GM21526 (cell line): ENCODE results near the gene TAF1A.

ENCODE experiments used
- ATAC-seq: cut with Tn5 transposase; IDR thresholded peaks from one replicate; pipeline ENCODE4 v1.9.1; 2021; ENCODE audit warnings: moderate library complexity; ENCODE audit not compliant: unreplicated experiment, low FRiP score

TAF1A gene

GRCh38 chr1:222540598-222540995, 49.1 kb downstream of the TAF1A start:
- no peak for ATAC-seq

GRCh38 chr1:222539951-222540597, 49.7 kb downstream of the TAF1A start:
- no peak for ATAC-seq

- no peak for ATAC-seq
These were observed 54.3 kb downstream of the TAF1A start for GRCh38 chr1:222535455-222535854.

GRCh38 chr1:222530852-222531251, 58.9 kb downstream of the TAF1A start:
- no peak for ATAC-seq

- no peak for ATAC-seq
These were observed 59.8 kb downstream of the TAF1A start for GRCh38 chr1:222529916-222530315.

DNA sequence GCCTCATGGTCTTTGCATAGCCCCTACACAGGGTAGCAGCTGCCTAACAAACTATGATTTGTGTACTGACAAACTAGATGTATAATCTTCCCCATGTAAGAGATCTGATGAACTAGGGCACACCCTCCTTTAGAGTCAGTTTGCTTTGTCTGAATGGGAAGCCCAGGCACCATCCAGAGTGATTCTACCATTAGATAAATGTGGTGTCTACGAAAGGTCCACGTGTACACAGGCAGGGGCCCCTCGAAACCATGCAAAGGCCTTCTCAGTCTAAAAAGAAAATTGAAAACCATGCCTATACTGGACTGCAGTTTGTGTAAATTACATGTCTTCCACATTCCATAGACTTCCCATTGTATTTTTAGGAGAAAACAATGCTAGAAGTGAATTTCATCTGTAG, 60.6 kb downstream of the TAF1A start:
- no peak for ATAC-seq

GRCh38 chr1:222525951-222526350, 63.8 kb downstream of the TAF1A start:
- no peak for ATAC-seq

DNA sequence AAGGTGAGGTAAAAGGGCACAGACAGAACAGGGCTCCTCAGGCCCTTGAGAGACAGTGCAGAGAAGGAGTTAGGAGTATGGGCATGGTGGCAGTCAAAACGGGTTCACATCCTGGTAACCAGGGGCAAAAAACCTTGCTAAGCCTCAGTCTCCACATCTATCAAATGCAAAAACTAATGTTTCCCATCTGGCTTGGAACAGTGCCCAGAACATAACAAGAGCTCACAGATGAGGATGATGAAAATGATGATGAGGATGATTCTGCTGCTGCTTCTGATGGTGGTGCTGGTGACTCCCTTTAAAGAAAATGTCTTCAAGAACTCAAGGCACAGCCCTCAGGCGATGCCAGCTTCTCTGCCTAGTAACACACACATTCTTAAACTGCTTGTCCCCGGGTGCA, 65.9 kb downstream of the TAF1A start:
- no peak for ATAC-seq

GRCh38 chr1:222522105-222522915, 67.4 kb downstream of the TAF1A start:
- ATAC-seq: no peak

- no peak for ATAC-seq
These were observed 68.2 kb downstream of the TAF1A start for GRCh38 chr1:222521299-222522104.
